IMR-90 (cell line): ENCODE results near the gene MBTPS1. TPM values are rescaled to one million over a fixed set of nuclear protein-coding genes. Genes with fewer than 3 reads are reported as not detected.

Experiments used
- ATAC-seq: fragments of 200-7000 bp; cut with Tn5 transposase; 2 replicates; pipeline ENCODE4 v1.9.1; 2020; ENCODE audit warnings: low read depth, mild to moderate bottlenecking, moderate library complexity
- BruUV-seq: library from RNA; stranded (reverse); fragments of 400-500 nt; replicated peaks from 2 replicates; lab custom pipeline; 2021; lab: Mats Ljungman, UMichigan
- CTCF ChIA-PET: fragments of 300-600 bp; formaldehyde crosslinking; extraction: SDS; loops from one replicate; lab custom pipeline; 2021; ENCODE audit warnings: antibody characterized with exemption; lab: Yijun Ruan, JAX
- POLR2A ChIA-PET: fragments of 300-600 bp; sonication (Branson Sonifier 250); formaldehyde crosslinking; loops from one replicate; lab custom pipeline; 2022; ENCODE audit warnings: antibody characterized with exemption; ENCODE audit not compliant: unreplicated experiment; lab: Charles Lee
- DNase-seq: peaks from one replicate; pipeline ENCODE4 v3.0.0; 2013
- H2AFZ ChIP-seq: replicated peaks from 2 replicates; pipeline ENCODE3; 2013; ENCODE audit warnings: low read length, mild to moderate bottlenecking; ENCODE audit not compliant: poor library complexity
- H2AK5ac ChIP-seq: 2 replicates; pipeline ENCODE4 v1.6.1; 2013; ENCODE audit warnings: low read depth, low read length, inconsistent platforms
- H2AK9ac ChIP-seq: replicated peaks from 2 replicates; pipeline ENCODE3; 2013; ENCODE audit warnings: mild to moderate bottlenecking, low read depth, low read length, moderate library complexity; ENCODE audit not compliant: poor library complexity
- H2BK120ac ChIP-seq: 2 replicates; pipeline ENCODE4 v1.6.1; 2013; ENCODE audit warnings: low read depth, low read length, inconsistent platforms
- H2BK15ac ChIP-seq: 3 replicates; pipeline ENCODE4 v1.6.1; 2013; ENCODE audit warnings: low read depth, low read length, inconsistent platforms
- H2BK20ac ChIP-seq: 2 replicates; pipeline ENCODE4 v1.6.1; 2013; ENCODE audit warnings: low read depth, mild to moderate bottlenecking, inconsistent platforms, low read length, moderate library complexity
- H2BK5ac ChIP-seq: 2 replicates; pipeline ENCODE4 v1.6.1; 2013; ENCODE audit warnings: mild to moderate bottlenecking, low read depth, low read length, inconsistent platforms; ENCODE audit not compliant: poor library complexity, severe bottlenecking
- H3K14ac ChIP-seq: replicated peaks from 2 replicates; pipeline ENCODE4 v1.6.1; 2013; ENCODE audit warnings: low read depth, low read length, inconsistent platforms
- H3K18ac ChIP-seq: 2 replicates; pipeline ENCODE4 v1.6.1; 2013; ENCODE audit warnings: low read depth, low read length, control low read depth
- H3K23ac ChIP-seq: 2 replicates; pipeline ENCODE4 v1.6.1; 2013; ENCODE audit warnings: low read depth, low read length, inconsistent platforms
- H3K27ac ChIP-seq: 2 replicates; pipeline ENCODE4 v1.5.1; 2013; ENCODE audit warnings: mild to moderate bottlenecking, control low read depth, low read length; ENCODE audit not compliant: insufficient read depth
- H3K27me3 ChIP-seq: 2 replicates; pipeline ENCODE4 v1.6.1; 2013; ENCODE audit warnings: low read length; ENCODE audit not compliant: control insufficient read depth, insufficient read depth
- H3K36me3 ChIP-seq: 2 replicates; pipeline ENCODE4 v1.6.1; 2013; ENCODE audit warnings: low read length, mixed read lengths; ENCODE audit not compliant: control insufficient read depth, insufficient read depth
- H3K4ac ChIP-seq: 2 replicates; pipeline ENCODE4 v1.6.1; 2013; ENCODE audit warnings: low read depth, low read length, inconsistent platforms
- H3K4me1 ChIP-seq: 2 replicates; pipeline ENCODE4 v1.6.1; 2013; ENCODE audit warnings: low read length, mixed read lengths; ENCODE audit not compliant: control insufficient read depth, insufficient read depth
- H3K4me2 ChIP-seq: 2 replicates; pipeline ENCODE4 v1.6.1; 2013; ENCODE audit warnings: low read depth, mild to moderate bottlenecking, control low read depth, low read length, moderate library complexity
- H3K4me3 ChIP-seq: 2 replicates; pipeline ENCODE4 v1.5.1; 2013; ENCODE audit warnings: low read depth, mild to moderate bottlenecking, control low read depth, low read length, moderate library complexity; ENCODE audit not compliant: insufficient read depth
- H3K56ac ChIP-seq: 2 replicates; pipeline ENCODE4 v1.6.1; 2013; ENCODE audit warnings: low read length, inconsistent platforms; ENCODE audit not compliant: insufficient read depth; ENCODE audit errors: extremely low read depth
- H3K79me1 ChIP-seq, 2 experiments: 2 replicates each; pipeline ENCODE4 v1.6.1; 2013; ENCODE audit warnings: low read length in 2 of 2, inconsistent platforms in 1 of 2, low read depth in 1 of 2
- H3K9ac ChIP-seq: 2 replicates; pipeline ENCODE4 v1.6.1; 2013; ENCODE audit warnings: low read depth, low read length, control low read depth
- H3K9me1 ChIP-seq: 2 replicates; pipeline ENCODE4 v1.6.1; 2013; ENCODE audit warnings: low read length, inconsistent platforms; ENCODE audit not compliant: insufficient read depth
- H3K9me3 ChIP-seq: 2 replicates; pipeline ENCODE4 v1.6.1; 2013; ENCODE audit warnings: low read length; ENCODE audit not compliant: control insufficient read depth, insufficient read depth
- H4K20me1 ChIP-seq: 2 replicates; pipeline ENCODE4 v1.6.1; 2013; ENCODE audit warnings: low read length, inconsistent platforms; ENCODE audit not compliant: insufficient read depth
- H4K5ac ChIP-seq: 2 replicates; pipeline ENCODE4 v1.6.1; 2013; ENCODE audit warnings: mild to moderate bottlenecking, low read depth, low read length, control low read depth
- H4K8ac ChIP-seq, 2 experiments: 2 replicates each; pipeline ENCODE4 v1.6.1; 2013; ENCODE audit warnings: low read depth in 2 of 2, low read length in 2 of 2, control low read depth in 1 of 2, inconsistent platforms in 1 of 2
- H4K91ac ChIP-seq: 2 replicates; pipeline ENCODE4 v1.6.1; 2013; ENCODE audit warnings: low read depth, low read length, inconsistent platforms; ENCODE audit not compliant: insufficient read depth
- BHLHE40 ChIP-seq: fragments of 150-350 bp; IDR thresholded peaks from 2 replicates; pipeline ENCODE4 v1.6.1; 2016; ENCODE audit warnings: mild to moderate bottlenecking, low read depth, low read length
- CEBPB ChIP-seq: IDR thresholded peaks from 2 replicates; pipeline ENCODE4 v1.6.1; 2012; ENCODE audit warnings: low read depth, low read length, improper control_type of control experiment
- CHD1 ChIP-seq: IDR thresholded peaks from 2 replicates; pipeline ENCODE4 v1.6.1; 2012; ENCODE audit warnings: low read depth, low read length, improper control_type of control experiment
- CTCF ChIP-seq: conservative IDR thresholded peaks from 2 replicates; pipeline ENCODE4 v1.5.1; 2012; ENCODE audit warnings: mild to moderate bottlenecking, low read depth, low read length, improper control_type of control experiment
- ELK1 ChIP-seq: fragments of 150-350 bp; IDR thresholded peaks from 2 replicates; pipeline ENCODE4 v1.6.1; 2016; ENCODE audit warnings: low read depth, mild to moderate bottlenecking, low read length, moderate library complexity, borderline replicate concordance
- FOS ChIP-seq: fragments of 150-350 bp; IDR thresholded peaks from 2 replicates; pipeline ENCODE4 v1.6.1; 2016; ENCODE audit warnings: low read depth, low read length
- MAFK ChIP-seq: IDR thresholded peaks from 2 replicates; pipeline ENCODE4 v1.6.1; 2012; ENCODE audit warnings: low read depth, low read length, improper control_type of control experiment
- MAZ ChIP-seq: IDR thresholded peaks from 2 replicates; pipeline ENCODE4 v1.6.1; 2012; ENCODE audit warnings: low read depth, mild to moderate bottlenecking, low read length, improper control_type of control experiment, moderate library complexity, borderline replicate concordance
- MXI1 ChIP-seq: IDR thresholded peaks from 2 replicates; pipeline ENCODE4 v1.6.1; 2012; ENCODE audit warnings: low read depth, mild to moderate bottlenecking, low read length, moderate library complexity, borderline replicate concordance
- NFE2L2 ChIP-seq: fragments of 150-350 bp; IDR thresholded peaks from 2 replicates; pipeline ENCODE4 v1.6.1; 2016; ENCODE audit warnings: low read depth, mild to moderate bottlenecking, low read length
- POLR2A ChIP-seq: IDR thresholded peaks from 2 replicates; pipeline ENCODE4 v1.6.1; 2012; ENCODE audit warnings: mild to moderate bottlenecking, low read depth, low read length
- RAD21 ChIP-seq: IDR thresholded peaks from 2 replicates; pipeline ENCODE4 v1.6.1; 2012; ENCODE audit warnings: low read length, improper control_type of control experiment
- RCOR1 ChIP-seq: IDR thresholded peaks from 2 replicates; pipeline ENCODE4 v1.6.1; 2012; ENCODE audit warnings: mild to moderate bottlenecking, low read length, improper control_type of control experiment; ENCODE audit not compliant: insufficient replicate concordance
- RFX5 ChIP-seq: IDR thresholded peaks from 2 replicates; pipeline ENCODE4 v1.8.0; 2012; ENCODE audit warnings: low read depth, mild to moderate bottlenecking, low read length, moderate library complexity
- SMC3 ChIP-seq: fragments of 150-350 bp; IDR thresholded peaks from 2 replicates; pipeline ENCODE4 v1.6.1; 2016; ENCODE audit warnings: low read depth, mild to moderate bottlenecking, antibody characterized with exemption, low read length, moderate library complexity
- USF2 ChIP-seq: fragments of 150-350 bp; IDR thresholded peaks from 2 replicates; pipeline ENCODE4 v1.6.1; 2017; ENCODE audit warnings: mild to moderate bottlenecking, antibody characterized with exemption, low read length, low read depth
- WGBS, 2 experiments: methylation state at CpG; one replicate each; pipeline versions ENCODE4 v1.1.5 to v1.1.7; 2013; ENCODE audit warnings: missing lambda C conversion rate in 2 of 2; ENCODE audit not compliant: insufficient read length in 1 of 2; ENCODE audit errors: extremely low coverage in 2 of 2; 5-methylcytosine and 5-hydroxymethylcytosine counted together
- dilution Hi-C: fragments of 300-500 bp; cut with HindIII; formaldehyde crosslinking; loops from one replicate; pipeline ENCODE4 v1.14.3; 2018; ENCODE audit warnings: low sequenced_read_pairs; ENCODE audit not compliant: unreplicated experiment
- in situ Hi-C: fragments of 300-500 bp; cut with MboI; formaldehyde crosslinking; loops from 3 replicates; pipeline ENCODE4 v1.14.3; 2019; ENCODE audit warnings: low sequenced_read_pairs, inconsistent platforms, mixed read lengths
- intact Hi-C: fragments of 100-400 bp; cut with micrococcal nuclease; formaldehyde crosslinking; loops from 2 replicates; pipeline ENCODE4 v1.10.0; 2022
- polyA plus RNA-seq, 3 experiments: library from polyadenylated mRNA; depleted of rRNA; stranded (reverse); fragments of >200 nt; gene quantifications; 2 replicates each; pipeline ENCODE4 v1.2.3, GENCODE V29; 2012; ENCODE audit warnings: low replicate concordance in 1 of 3
- total RNA-seq: library from RNA; depleted of rRNA; stranded (reverse); fragments of >200 nt; gene quantifications from 2 replicates; pipeline ENCODE4 v1.2.3, GENCODE V29; 2012

Gene MBTPS1
- total and polyA plus RNA-seq, 2 of the 4 experiments (the other 2 are of a cell fraction), result 59.0 to 70.4 TPM

DNA sequence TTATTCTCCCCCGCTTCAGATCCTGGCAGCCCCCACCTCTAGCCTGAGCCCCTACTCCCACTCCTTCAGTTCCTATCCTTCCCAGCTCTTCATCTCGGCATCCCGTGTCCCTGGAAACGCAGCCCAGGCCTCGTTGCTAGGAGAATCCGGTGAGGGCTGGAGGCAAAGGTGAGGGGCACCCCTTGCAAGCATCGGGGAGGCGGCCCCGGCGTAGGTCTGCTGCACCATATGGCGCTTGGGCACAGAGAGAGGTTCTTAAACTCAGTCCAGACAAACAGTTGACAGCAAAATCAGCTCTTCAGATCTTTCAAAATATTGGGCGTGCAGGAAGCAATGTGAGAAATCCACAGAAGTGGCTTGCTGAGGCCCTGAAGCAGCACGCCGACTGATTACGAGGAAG, 89.1 kb downstream of the MBTPS1 start:
- 60% methylated on average over 1 of the region's 15 CpGs; no CpG with 5 or more reads in 1 of the 2 experiments for WGBS, 2 experiments

More for the DNA sequence above, 89.1 kb downstream of the MBTPS1 start:
- Histone ChIP-seq H3K18ac (no peak overlapping the region), H2BK15ac (no peak overlapping the region), H3K9me1 (no peaks in the 10 kb centered on the region; the same call in 1 of the 2 replicates), H2AK9ac (no peak overlapping the region), H3K79me1 (no peaks in the 10 kb centered on the region), H4K20me1 (no peaks in the 10 kb centered on the region), H2BK5ac (no peak overlapping the region), H3K56ac (no peak overlapping the region), H4K8ac (no peak overlapping the region), H3K36me3 (no peaks in the 10 kb centered on the region), H3K27ac (no peak overlapping the region), H3K4me2 (no peak overlapping the region), H3K23ac (no peak overlapping the region), H3K4me3 (no peak overlapping the region), H2AK5ac (no peak overlapping the region), H3K4me1 (peaks cover 7% of the 10 kb centered on the region), H4K91ac (no peak overlapping the region), H2BK20ac (no peak overlapping the region; the same call in 1 of the 2 replicates), H2BK120ac (no peak overlapping the region), H3K27me3 (peaks cover 34% of the 10 kb centered on the region), H3K9ac (no peak overlapping the region), H3K9me3 (no peaks in the 10 kb centered on the region), H4K5ac (no peak overlapping the region), H3K4ac (no peak overlapping the region), H2AFZ (peak overlapping the region; percentile 6), H3K14ac (no peak overlapping the region)
- TF ChIP-seq CHD1 (no peak), CEBPB (no peak), BHLHE40 (no peak), MXI1 (no peak), MAFK (no peak), USF2 (no peak), FOS (no peak), POLR2A (no peak), RFX5 (no peak), CTCF (no peak), RCOR1 (no peak), RAD21 (no peak), MAZ (no peak), SMC3 (no peak), NFE2L2 (no peak), ELK1 (no peak)
- POLR2A ChIA-PET, result interaction anchor here (0.6 to 0.7 kb wide), 3 partner anchors 13 to 17 kb away, joined by 4 to 8 read pairs (median 7); partner anchors contain the start of gene SLC38A8
- CTCF ChIA-PET, result no interaction called here
- ATAC-seq, result no peak
- no TSS peak for BruUV-seq
- in situ Hi-C loops (no loop called here), dilution Hi-C loops (no loop called here), intact Hi-C loops (no loop called here)
- no peak for DNase-seq
